ENCODE results near the gene RASSF1.
"Not testable (repeated sequence)": the region's sequence is repeated elsewhere in the genome, so short reads cannot be mapped to it uniquely, and the experiment has no call there.

RASSF1 gene

DNA sequence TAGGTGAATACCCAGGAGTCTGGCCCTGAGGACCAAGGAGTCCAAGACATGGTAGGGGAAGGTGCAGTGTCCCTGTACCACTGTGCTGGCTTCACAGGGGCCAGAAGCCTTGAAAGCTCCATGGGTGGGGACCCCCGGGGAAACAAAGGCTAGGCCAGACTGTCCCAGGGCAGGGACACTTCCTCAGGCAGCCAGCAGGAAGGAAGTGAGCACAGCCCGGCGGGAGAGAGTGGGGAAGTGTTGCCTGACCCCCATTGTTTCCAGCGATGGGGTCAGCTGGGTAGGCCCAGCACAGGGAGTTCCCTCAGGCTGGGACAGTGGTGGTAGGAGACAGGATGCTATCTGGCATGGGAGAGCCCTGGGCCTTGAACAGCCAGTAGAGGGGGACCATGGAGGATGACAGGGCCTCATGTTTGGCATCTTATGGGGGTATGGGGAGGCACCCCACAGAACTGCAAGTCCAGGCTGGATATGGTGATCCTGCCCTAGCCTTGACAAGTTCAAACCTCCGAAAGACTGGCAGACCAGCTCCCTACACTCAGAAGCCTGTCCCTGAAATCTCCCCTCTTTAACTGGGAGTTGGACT is 16.9 kb downstream of the RASSF1 start:
- DNase-seq (ENCODE audit: low read depth in 2 of 2): no peak

DNA sequence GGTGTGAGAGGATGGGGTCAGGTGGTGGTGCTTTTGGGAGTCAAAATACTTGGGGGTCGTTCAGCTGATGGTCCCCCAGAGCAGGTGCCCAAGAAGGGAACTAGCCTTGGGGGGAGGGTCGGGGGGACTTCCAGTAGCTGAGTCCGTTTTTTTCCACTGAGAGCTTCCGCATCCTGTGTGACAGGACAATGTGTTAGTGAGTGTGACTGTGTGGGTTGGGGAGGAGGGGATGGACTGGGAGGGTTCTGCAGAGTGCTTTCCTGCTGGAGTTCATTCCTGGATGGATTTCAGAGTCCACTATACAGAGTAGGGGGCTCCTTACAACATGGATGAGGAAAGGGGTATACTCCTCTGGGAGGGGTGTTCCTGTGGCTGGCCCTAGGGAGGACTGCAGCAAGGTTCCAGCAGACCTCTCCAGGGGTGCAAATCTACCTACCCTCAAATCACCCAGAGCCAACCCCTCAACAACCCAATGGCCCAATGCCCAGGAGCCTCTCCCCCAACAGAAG is 17.5 kb downstream of the RASSF1 start:
- no peak for DNase-seq (ENCODE audit: low read depth in 2 of 2)

DNA sequence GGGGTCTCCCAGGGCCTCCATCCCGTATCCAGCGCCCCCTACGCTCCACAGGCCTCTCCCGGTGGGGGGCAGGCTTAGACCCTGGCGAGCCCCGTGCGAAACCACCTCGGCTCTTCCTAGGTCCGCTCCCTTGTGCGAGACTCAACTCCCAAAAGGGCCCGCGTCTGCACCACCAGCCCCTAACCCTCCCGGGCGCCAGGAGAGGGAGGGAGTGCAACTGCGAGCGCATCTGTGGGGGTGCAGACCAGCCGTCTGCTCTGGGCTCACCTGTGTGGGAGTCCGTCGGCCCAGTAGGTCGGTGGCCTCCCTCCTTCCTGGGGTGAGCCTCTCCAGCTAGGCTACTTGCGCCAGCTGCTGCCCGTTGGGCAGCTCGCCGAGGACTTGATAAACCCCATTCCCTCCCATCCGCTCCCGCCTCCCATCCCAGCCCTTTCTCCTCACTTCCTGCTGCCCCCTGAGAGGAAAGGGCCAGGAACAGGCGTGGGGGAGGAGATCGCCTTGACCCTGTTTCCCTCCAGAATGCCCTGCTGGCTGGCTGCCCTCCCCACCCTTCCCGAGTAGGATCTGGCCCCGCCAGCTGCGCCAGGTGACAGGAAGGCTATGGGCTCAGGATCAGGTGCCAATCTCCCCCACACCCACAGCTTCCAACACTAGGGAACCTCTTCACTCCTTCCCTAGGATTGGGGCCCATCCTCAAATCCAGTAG is 18.1 kb downstream of the RASSF1 start, which contains the start of gene HYAL2:
Gene HYAL2, minus strand, starts transcription at position 360 of the 706 bp plus-strand sequence. CDS start 2,256 bp downstream, outside the sequence.
- DNase-seq (ENCODE audit: low read depth in 2 of 2): no peak

DNA sequence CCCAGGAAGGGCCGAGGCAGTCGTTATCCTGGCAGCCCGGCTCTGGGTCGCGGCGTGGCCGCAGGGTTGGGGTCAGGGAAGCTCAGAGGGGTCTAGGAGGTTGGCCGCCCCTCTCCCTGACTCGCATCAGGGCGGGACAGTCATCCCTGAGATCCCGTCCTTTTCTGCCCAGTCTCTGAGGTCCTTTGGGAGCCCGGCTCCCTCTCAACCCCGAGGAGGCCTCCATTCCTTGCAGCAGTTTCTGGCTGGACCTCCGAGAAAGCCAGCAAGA is 18.6 kb downstream of the RASSF1 start:
- DNase-seq (ENCODE audit: low read depth in 2 of 2): no peak

- DNase-seq (ENCODE audit: low read depth in 2 of 2): peak; percentile 56 to 68
Measured at GRCh38 chr3:50321336-50322114, 19.1 kb downstream of the RASSF1 start.

GRCh38 chr3:50320853-50321335 is 19.7 kb downstream of the RASSF1 start:
- DNase-seq (ENCODE audit: low read depth in 2 of 2): peak in 1 of 2 donors; percentile 39

GRCh38 chr3:50319894-50320625 is 20.6 kb downstream of the RASSF1 start:
- no peak for DNase-seq (ENCODE audit: low read depth in 2 of 2)

GRCh38 chr3:50319181-50319893 is 21.3 kb downstream of the RASSF1 start:
- DNase-seq (ENCODE audit: low read depth in 2 of 2): no peak

GRCh38 chr3:50318615-50319014 is 22.0 kb downstream of the RASSF1 start:
- no peak for DNase-seq (ENCODE audit: low read depth in 2 of 2)

GRCh38 chr3:50318163-50318562 is 22.5 kb downstream of the RASSF1 start:
- no peak for DNase-seq (ENCODE audit: low read depth in 2 of 2)

GRCh38 chr3:50317300-50317699 is 23.3 kb downstream of the RASSF1 start:
- DNase-seq (ENCODE audit: low read depth in 2 of 2): no peak

- peak; percentile 51 to 63 for DNase-seq (ENCODE audit: low read depth in 2 of 2)
Measured at GRCh38 chr3:50316657-50317242, 23.9 kb downstream of the RASSF1 start.

- DNase-seq (ENCODE audit: low read depth in 2 of 2): no peak
Measured at GRCh38 chr3:50314816-50315215, 25.8 kb downstream of the RASSF1 start.

GRCh38 chr3:50314342-50314741 is 26.3 kb downstream of the RASSF1 start:
- no peak for DNase-seq (ENCODE audit: low read depth in 2 of 2)

DNA sequence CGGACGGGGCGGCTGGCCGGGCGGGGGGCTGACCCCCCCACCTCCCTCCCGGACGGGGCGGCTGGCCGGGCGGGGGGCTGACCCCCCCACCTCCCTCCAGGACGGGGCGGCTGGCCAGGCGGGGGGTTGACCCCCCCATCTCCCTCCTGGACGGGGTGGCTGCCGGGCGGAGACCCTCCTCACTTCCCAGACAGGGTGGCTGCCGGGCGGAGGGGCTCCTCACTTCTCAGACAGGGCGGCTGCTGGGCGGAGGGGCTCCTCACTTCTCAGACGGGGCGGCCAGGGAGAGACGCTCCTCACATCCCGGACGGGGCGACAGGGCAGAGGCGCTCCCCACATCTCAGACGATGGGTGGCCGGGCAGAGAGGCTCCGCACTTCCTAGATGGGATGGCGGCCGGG is 28.6 kb downstream of the RASSF1 start:
- DNase-seq (ENCODE audit: low read depth in 2 of 2): not testable (repeated sequence)

GRCh38 chr3:50304601-50305000 is 36.0 kb downstream of the RASSF1 start:
- DNase-seq (ENCODE audit: low read depth in 2 of 2): no peak

DNA sequence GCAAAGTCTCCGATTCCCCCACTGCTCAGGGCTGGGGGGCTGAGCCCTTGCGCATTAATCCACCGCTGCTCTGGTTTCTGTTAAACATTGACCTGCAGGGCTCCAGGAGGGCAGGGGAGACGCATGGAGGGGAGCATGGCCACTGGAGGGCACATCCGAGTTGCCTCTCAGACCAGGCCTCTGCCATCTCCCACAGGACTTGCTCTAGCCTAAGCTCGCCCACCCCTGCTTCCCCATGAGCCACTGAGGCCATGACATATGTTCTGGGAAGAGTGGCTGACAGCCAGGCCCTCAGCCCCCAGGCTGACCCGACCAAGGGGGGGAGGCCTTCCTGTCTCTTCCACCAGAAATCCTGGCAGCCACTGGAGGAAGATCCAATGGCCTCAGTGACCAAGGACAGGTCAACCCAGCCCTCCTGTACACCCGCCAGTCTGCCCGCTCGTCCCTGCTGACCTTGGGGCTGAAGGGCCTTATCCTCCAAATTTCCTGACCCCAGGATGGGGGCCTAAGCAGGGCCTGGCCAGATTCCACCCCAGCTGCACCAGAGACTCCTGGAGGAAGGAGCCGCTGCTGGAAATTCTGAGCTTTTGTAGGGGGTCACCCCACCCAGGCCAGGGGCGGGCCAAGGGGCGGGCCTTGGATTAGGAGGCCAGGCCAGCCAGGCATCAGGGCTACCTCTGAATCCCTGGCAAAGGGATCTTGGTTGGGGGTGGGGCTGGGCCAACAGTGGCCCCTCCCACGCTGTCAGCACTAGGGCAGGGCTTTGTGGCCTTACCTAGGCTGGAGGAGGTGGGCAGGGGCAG is 37.4 kb downstream of the RASSF1 start, which contains the start of gene HYAL1:
Gene HYAL1, minus strand, starts transcription at position 562 of the 803 bp plus-strand sequence. CDS start 618 bp downstream, outside the sequence.
- DNase-seq (ENCODE audit: low read depth in 2 of 2): no peak

DNA sequence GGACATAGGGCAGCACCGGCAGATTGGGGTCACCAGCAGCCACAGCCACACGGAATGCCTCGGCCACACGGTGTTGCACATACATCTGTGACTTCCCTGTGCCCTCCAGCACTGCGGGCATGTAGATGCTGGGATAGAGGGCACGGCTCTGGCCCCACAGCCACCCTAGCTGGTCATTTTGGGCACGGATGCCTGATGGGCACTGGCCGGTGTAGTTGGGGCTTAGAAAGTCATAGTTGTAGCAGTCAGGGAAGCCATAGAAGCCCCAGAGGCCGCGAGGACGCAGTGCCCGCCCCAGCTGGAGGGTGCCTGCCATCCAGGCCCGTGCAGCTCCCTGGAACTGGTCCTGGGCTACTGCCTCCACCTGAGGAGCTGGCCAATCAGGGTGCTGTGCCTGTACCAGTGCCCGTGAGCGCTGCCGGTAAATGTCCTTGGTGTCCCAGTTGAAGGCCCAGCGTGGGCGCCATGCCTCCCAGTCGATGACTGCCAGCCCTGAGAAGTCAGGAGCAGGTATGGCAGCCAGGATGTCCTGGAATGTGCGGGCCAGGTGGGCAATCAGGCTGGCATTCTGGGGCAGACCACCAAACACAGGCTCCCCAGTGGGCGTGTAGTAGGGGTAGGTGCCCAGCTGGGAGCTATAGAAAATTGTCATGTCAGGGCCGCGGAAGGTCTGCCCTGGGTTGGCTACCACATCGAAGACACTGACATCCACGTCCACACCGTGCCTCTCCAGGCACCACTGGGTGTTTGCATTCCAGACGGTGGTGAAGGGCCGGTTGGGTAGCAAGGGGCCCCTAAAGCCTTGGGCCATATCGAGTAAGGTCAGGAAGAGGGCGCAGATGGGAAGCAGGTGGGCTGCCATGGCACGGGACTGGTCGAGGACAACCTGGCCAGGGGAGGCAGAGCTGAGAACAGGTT is 38.3 kb downstream of the RASSF1 start:
- DNase-seq (ENCODE audit: low read depth in 2 of 2): no peak

All from stimulated activated CD8-positive, alpha-beta memory T cell treated with anti-CD3 and anti-CD28 coated beads, Interleukin-2, amount 100 ng/mL, for 1 hour (primary cell).